SU-DHL-6 (cell line): ENCODE results near the gene BCAS3.

Source experiments
- H2AFZ ChIP-seq: fragments of 200-600 bp; sonication (generic); 2 replicates; pipeline ENCODE4 v1.6.1; 2014; ENCODE audit warnings: low read depth, mild to moderate bottlenecking, moderate library complexity, mixed read lengths, antibody characterized with exemption, low read length; ENCODE audit not compliant: severe bottlenecking
- H3F3A ChIP-seq: fragments of 200-600 bp; shearing (Covaris generic); 2 replicates; pipeline ENCODE4 v1.6.0; 2016; ENCODE audit warnings: antibody characterized with exemption, mild to moderate bottlenecking; ENCODE audit not compliant: insufficient read depth
- H3K27ac ChIP-seq: fragments of 200-600 bp; sonication (generic); 2 replicates; pipeline ENCODE4 v1.5.1; 2016; ENCODE audit warnings: low read depth, mild to moderate bottlenecking, low read length, moderate library complexity, mixed read lengths
- H3K27me3 ChIP-seq: fragments of 200-600 bp; sonication (generic), shearing (Covaris generic); 2 replicates; pipeline ENCODE4 v1.6.0; 2014; ENCODE audit warnings: mild to moderate bottlenecking, low read length
- H3K36me3 ChIP-seq: fragments of 200-600 bp; sonication (generic); 2 replicates; pipeline ENCODE4 v1.6.1; 2014; ENCODE audit warnings: mild to moderate bottlenecking, low read length, mixed read lengths
- H3K4me2 ChIP-seq: fragments of 300-600, 200-600 bp; shearing (Covaris generic), sonication (generic); 2 replicates; pipeline ENCODE4 v1.6.0; 2014; ENCODE audit warnings: low read length, low read depth, mild to moderate bottlenecking; ENCODE audit not compliant: poor library complexity, severe bottlenecking
- H3K4me3 ChIP-seq: fragments of 200-600 bp; sonication (generic); 2 replicates; pipeline ENCODE4 v1.5.1; 2014; ENCODE audit warnings: antibody characterized with exemption, low read length, mild to moderate bottlenecking, mixed read lengths; ENCODE audit not compliant: insufficient read depth, poor library complexity, severe bottlenecking
- H3K79me2 ChIP-seq: fragments of 200-600 bp; sonication (generic); 2 replicates; pipeline ENCODE4 v1.6.1; 2014; ENCODE audit warnings: mild to moderate bottlenecking, low read length, moderate library complexity; ENCODE audit not compliant: insufficient read depth
- H3K9ac ChIP-seq: fragments of 200-600 bp; sonication (generic); 2 replicates; pipeline ENCODE4 v1.7.0; 2014; ENCODE audit warnings: mild to moderate bottlenecking, low read length
- H3K9me2 ChIP-seq: fragments of 200-600 bp; sonication (generic); replicated peaks from 2 replicates; pipeline ENCODE4 v1.6.1; 2014; ENCODE audit warnings: low read length; ENCODE audit not compliant: insufficient read depth
- H3K9me3 ChIP-seq: fragments of 200-600 bp; sonication (generic); 2 replicates; pipeline ENCODE4 v1.6.1; 2014; ENCODE audit warnings: low read length, mixed read lengths; ENCODE audit not compliant: insufficient read depth
- H4K20me1 ChIP-seq: fragments of 200-600 bp; sonication (generic); 2 replicates; pipeline ENCODE4 v1.6.1; 2014; ENCODE audit warnings: low read depth, mild to moderate bottlenecking, antibody characterized with exemption, low read length, moderate library complexity, mixed read lengths
- EZH2phosphoT487 ChIP-seq: fragments of 200-600 bp; sonication (generic), shearing (Covaris generic); conservative IDR thresholded peaks from 2 replicates; pipeline ENCODE4 v1.6.1; 2018; ENCODE audit warnings: mild to moderate bottlenecking, antibody characterized with exemption, low read length, moderate library complexity, mixed read lengths
- TF ChIP-seq, protein P1 (sequence below): fragments of 200-600 bp; sonication (generic); IDR thresholded peaks from one replicate; pipeline ENCODE4 v1.5.1; 2017; ENCODE audit warnings: antibody characterized with exemption, mild to moderate bottlenecking, low read length, moderate library complexity; ENCODE audit not compliant: insufficient read depth, poor library complexity, severe bottlenecking

BCAS3 gene

DNA sequence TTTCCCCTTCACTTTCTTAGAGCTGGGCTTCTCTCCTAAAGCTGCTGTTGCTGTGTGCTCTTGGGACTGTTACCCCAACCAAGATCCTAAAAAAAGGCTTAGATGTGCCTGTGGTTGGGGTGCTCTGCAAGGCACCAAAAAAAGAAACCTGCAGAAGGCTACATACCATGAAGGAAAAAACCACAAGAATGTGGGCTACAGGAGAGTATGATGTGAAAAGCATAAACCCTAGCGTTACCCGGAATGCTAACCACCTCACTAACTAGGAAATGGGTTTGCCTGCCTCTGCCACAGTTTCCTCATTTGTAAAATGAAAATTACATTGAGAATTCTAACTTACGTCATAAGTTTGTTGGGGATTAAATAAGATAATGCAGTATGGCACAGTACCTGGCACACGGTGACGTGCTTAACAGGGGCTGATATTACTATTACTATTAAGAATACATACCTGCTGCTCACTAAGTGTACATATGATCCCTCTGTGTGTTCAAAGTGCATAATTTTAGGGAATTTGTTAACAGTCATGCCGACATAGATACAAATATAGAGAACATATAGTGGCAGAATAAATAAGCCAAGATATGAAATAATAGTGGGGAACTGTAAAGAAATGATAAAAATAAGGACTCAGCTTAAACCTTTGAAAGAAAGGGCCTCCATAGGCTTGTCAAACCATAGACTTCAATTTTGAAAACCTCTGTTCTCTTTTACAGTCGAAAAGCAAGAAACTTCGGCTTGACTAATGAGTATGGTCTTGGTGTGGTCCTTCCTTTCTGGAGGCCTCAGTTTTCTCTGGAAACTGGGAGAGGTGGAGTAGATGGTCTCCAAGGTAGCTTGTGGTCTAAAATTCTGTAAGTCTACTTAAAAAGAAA is 544.2 kb downstream of the BCAS3 start:
- TF ChIP-seq, protein P1, sequence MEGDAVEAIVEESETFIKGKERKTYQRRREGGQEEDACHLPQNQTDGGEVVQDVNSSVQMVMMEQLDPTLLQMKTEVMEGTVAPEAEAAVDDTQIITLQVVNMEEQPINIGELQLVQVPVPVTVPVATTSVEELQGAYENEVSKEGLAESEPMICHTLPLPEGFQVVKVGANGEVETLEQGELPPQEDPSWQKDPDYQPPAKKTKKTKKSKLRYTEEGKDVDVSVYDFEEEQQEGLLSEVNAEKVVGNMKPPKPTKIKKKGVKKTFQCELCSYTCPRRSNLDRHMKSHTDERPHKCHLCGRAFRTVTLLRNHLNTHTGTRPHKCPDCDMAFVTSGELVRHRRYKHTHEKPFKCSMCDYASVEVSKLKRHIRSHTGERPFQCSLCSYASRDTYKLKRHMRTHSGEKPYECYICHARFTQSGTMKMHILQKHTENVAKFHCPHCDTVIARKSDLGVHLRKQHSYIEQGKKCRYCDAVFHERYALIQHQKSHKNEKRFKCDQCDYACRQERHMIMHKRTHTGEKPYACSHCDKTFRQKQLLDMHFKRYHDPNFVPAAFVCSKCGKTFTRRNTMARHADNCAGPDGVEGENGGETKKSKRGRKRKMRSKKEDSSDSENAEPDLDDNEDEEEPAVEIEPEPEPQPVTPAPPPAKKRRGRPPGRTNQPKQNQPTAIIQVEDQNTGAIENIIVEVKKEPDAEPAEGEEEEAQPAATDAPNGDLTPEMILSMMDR = no peak
- TF ChIP-seq EZH2phosphoT487 = no peak
- H3K9ac ChIP-seq = no peak overlapping the region

DNA sequence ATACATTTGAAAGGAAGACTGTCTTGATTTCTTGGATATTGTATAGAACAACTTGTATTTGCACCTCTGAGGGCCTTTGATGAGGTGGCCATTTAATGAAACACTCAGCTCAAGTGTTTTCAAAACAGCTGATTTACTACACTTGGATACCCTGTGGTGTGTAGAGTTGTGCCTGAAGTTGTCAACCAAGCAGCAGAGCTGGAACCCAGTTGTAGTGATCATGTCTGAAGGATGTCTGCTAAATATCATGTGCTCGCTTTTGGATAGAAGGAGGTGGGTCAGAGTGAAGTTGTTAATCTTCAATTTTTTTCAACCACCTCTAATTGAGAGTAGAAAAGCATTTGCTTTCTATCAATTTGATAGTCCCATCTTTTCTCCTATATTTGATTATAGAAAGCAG is 546.1 kb downstream of the BCAS3 start:
- H3K36me3 ChIP-seq = no peaks in the 10 kb centered on the region
- H3K27ac ChIP-seq = no peak overlapping the region
- H3K4me3 ChIP-seq = no peak overlapping the region
- no peak overlapping the region for H3K9ac ChIP-seq
- H2AFZ ChIP-seq = no peak overlapping the region
- H3K4me2 ChIP-seq = no peak overlapping the region
- no peaks in the 10 kb centered on the region for H3K9me2 ChIP-seq
- no peaks in the 10 kb centered on the region for H3K9me3 ChIP-seq
- TF ChIP-seq, protein P1 = no peak
- TF ChIP-seq EZH2phosphoT487 = no peak
- H3F3A ChIP-seq = no peaks in the 10 kb centered on the region
- H3K79me2 ChIP-seq = no peaks in the 10 kb centered on the region
- H3K27me3 ChIP-seq = no peaks in the 10 kb centered on the region
- no peaks in the 10 kb centered on the region for H4K20me1 ChIP-seq

More for the DNA sequence above, 544.2 kb downstream of the BCAS3 start:
- H2AFZ ChIP-seq = no peak overlapping the region
- no peak overlapping the region for H3K27ac ChIP-seq
- no peaks in the 10 kb centered on the region for H3F3A ChIP-seq
- H3K79me2 ChIP-seq = no peaks in the 10 kb centered on the region
- no peaks in the 10 kb centered on the region for H3K9me3 ChIP-seq
- H4K20me1 ChIP-seq = no peaks in the 10 kb centered on the region
- H3K9me2 ChIP-seq = no peaks in the 10 kb centered on the region
- no peaks in the 10 kb centered on the region for H3K27me3 ChIP-seq
- no peaks in the 10 kb centered on the region for H3K36me3 ChIP-seq
- H3K4me2 ChIP-seq = no peak overlapping the region
- no peak overlapping the region for H3K4me3 ChIP-seq

DNA sequence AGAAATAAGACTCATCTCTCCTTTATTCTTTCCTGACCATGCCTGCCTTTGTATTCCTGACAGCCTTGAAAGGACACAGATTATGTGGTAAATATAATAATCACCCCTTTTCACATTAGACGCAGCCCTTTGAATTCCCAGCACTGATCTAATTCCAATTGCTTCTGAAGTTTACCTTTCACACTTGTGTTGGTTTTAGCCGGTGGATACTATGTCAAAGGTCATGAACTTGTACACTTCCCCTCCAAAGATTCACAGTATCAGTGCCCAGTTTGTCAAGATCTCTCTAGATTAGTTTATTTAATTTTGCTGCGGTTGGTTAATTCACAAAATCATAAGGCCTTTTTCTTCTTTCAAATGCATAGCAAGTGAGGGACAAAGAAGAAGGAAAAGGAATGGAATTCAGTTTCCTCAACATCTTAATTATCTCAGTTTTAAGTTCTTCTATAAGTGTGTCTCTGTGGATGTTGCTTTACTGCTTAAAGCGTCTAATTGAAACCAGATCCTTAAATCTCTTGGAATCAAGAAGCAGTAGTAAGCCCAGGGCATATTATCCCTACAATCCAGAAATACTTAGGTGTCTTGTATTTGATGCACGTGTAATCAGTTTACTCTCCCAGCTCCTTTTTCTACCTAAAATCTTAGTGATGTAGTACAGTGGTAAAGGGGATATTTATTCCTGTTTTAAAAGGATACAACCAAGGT is 547.7 kb downstream of the BCAS3 start:
- Histone ChIP-seq H3K79me2 (no peaks in the 10 kb centered on the region), H3K27ac (no peak overlapping the region), H4K20me1 (no peaks in the 10 kb centered on the region), H3K9me3 (no peaks in the 10 kb centered on the region), H2AFZ (no peak overlapping the region), H3K36me3 (no peaks in the 10 kb centered on the region), H3K4me2 (no peak overlapping the region), H3K4me3 (no peak overlapping the region), H3K9me2 (no peaks in the 10 kb centered on the region), H3K9ac (no peak overlapping the region), H3K27me3 (no peaks in the 10 kb centered on the region), H3F3A (no peaks in the 10 kb centered on the region)
- TF ChIP-seq, protein P1 = no peak
- TF ChIP-seq EZH2phosphoT487 = no peak
